Epithelial cell of esophagus (primary cell): ENCODE results near the gene KMT2A.
"Not testable (repeated sequence)": the region's sequence is repeated elsewhere in the genome, so short reads cannot be mapped to it uniquely, and the experiment has no call there.

Experiments used
- DNase-seq: peaks from one replicate; pipeline ENCODE4 v3.0.0; 2010; ENCODE audit warnings: low read depth
- H3K4me3 ChIP-seq: 2 replicates; pipeline ENCODE4 v1.5.1; 2011; ENCODE audit warnings: mild to moderate bottlenecking, low read length, control low read depth
- TF ChIP-seq, protein P1 (sequence below): IDR thresholded peaks from 2 replicates; pipeline ENCODE4 v1.5.1; 2011; ENCODE audit warnings: low read depth, mild to moderate bottlenecking, low read length, control low read depth, inconsistent platforms; ENCODE audit not compliant: insufficient read depth; ENCODE audit errors: missing control alignments

KMT2A gene

DNA sequence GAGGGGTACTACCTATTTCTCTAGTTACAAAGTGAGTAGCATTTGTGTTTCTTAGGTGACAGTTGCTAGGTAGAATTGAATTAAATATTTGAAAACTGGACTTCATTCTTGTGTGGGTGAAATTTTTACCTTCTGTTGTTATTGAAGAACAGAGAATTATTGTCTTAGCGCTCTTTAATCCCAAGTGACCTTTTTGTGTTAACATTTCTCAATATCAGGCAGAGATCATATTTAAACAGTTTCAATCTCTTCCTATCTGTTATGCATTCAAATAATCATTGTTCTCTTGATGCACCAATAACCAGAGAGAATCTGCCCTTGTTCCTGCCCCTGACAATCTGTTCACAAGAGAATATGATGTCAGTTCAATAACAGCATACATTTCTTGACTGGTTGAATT lies 14.2 kb downstream of the KMT2A start:
- no peak for DNase-seq
- no peak overlapping the region for H3K4me3 ChIP-seq
- TF ChIP-seq, protein P1, sequence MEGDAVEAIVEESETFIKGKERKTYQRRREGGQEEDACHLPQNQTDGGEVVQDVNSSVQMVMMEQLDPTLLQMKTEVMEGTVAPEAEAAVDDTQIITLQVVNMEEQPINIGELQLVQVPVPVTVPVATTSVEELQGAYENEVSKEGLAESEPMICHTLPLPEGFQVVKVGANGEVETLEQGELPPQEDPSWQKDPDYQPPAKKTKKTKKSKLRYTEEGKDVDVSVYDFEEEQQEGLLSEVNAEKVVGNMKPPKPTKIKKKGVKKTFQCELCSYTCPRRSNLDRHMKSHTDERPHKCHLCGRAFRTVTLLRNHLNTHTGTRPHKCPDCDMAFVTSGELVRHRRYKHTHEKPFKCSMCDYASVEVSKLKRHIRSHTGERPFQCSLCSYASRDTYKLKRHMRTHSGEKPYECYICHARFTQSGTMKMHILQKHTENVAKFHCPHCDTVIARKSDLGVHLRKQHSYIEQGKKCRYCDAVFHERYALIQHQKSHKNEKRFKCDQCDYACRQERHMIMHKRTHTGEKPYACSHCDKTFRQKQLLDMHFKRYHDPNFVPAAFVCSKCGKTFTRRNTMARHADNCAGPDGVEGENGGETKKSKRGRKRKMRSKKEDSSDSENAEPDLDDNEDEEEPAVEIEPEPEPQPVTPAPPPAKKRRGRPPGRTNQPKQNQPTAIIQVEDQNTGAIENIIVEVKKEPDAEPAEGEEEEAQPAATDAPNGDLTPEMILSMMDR = no peak

DNA sequence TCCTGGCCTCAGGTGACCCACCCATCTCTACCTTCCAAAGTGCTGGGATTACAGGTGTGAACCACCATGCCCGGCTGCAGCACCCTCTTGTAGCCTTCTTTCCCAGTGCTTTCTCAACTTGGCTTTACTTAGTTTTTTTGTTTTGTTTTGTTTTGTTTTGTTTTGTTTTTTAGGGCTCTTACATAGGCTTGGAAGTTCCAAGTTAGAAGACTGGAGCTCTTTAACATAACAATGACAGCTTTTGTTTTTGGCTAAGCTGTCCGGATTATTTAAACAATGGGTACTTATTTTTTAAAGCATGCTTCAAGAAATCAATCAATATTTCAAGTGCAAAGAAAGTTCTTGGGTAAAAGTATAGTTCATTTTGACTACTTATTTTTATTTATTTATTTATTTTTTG lies 25.9 kb downstream of the KMT2A start:
- TF ChIP-seq, protein P1 = no peak
- H3K4me3 ChIP-seq = no peak overlapping the region
- no peak for DNase-seq

DNA sequence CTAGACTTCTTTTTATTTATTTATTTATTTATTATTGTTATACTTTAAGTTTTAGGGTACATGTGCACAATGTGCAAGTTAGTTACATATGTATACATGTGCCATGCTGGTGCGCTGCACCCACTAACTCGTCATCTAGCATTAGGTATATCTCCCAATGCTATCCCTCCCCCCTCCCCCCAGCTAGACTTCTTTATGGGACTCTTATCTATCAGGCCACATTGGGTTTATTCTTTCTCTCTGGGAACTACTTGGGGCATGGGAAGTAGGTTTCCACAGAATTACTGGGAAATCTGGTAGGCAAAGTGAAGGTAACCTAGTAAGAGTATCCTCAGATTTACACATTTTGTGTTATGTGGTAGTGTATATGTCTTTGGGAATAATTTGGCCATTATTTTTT lies 32.7 kb downstream of the KMT2A start:
- H3K4me3 ChIP-seq, DNase-seq: not testable (repeated sequence)

DNA sequence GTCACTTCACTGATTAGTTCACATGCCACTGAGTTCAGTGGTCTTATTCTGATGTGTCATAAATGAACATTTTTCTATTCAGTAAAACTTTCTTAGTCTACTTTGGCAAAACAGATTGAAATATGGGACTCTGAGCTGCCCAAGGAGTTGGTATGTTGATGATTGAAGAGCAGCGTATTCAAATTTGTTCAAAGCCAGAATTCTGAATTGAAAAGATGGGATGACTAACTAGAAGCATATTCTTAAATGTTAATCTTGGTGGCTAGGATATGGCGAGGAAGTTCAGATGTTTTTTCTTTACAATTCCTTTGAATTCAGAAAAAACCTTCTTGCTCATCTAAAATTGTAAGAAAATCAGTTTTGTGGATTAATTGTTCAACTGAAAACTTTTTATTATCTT lies 34.7 kb downstream of the KMT2A start:
- TF ChIP-seq, protein P1 = no peak

DNA sequence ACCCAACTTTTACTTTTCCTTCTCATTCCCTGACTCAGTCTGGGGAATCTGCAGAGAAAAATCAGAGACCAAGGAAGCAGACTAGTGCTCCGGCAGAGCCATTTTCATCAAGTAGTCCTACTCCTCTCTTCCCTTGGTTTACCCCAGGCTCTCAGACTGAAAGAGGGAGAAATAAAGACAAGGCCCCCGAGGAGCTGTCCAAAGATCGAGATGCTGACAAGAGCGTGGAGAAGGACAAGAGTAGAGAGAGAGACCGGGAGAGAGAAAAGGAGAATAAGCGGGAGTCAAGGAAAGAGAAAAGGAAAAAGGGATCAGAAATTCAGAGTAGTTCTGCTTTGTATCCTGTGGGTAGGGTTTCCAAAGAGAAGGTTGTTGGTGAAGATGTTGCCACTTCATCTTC lies 37.2 kb downstream of the KMT2A start:
- DNase-seq = no peak
- no peak overlapping the region for H3K4me3 ChIP-seq
- TF ChIP-seq, protein P1 = no peak

More for the DNA sequence above, 34.7 kb downstream of the KMT2A start:
- H3K4me3 ChIP-seq = no peak overlapping the region
- no peak for DNase-seq

DNA sequence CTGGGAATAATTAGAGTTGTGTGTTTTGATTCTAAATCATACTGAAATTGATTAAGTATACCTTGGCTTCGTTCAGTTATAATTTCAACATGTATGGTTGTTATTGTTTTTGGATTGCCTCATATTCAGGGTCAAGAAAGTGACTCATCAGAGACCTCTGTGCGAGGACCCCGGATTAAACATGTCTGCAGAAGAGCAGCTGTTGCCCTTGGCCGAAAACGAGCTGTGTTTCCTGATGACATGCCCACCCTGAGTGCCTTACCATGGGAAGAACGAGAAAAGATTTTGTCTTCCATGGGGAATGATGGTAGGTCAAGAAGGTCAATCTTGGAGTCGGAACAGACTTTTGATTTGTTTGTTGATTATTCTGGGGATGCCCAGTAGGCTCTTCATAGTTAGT lies 40.4 kb downstream of the KMT2A start:
- DNase-seq = no peak
- TF ChIP-seq, protein P1 = no peak
- H3K4me3 ChIP-seq = no peak overlapping the region

DNA sequence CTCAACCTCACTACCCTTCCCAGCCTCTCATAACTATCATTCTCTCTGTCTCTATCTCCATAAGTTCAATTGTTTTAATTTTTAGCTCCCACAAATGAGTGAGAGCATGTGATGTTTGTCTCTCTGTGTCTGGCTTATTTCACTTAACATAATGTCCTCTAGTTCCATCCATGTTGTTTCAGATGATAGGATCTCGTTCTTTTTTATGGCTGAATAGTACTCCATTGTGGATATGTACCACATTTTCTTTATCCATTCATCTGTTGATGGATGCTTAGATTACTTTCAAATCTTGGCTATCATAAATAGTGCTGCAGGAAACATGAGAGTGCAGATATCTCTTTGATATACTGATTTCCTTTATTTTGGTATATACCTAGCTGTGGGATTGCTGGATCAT lies 44.9 kb downstream of the KMT2A start:
- not testable (repeated sequence) for DNase-seq, H3K4me3 ChIP-seq

DNA sequence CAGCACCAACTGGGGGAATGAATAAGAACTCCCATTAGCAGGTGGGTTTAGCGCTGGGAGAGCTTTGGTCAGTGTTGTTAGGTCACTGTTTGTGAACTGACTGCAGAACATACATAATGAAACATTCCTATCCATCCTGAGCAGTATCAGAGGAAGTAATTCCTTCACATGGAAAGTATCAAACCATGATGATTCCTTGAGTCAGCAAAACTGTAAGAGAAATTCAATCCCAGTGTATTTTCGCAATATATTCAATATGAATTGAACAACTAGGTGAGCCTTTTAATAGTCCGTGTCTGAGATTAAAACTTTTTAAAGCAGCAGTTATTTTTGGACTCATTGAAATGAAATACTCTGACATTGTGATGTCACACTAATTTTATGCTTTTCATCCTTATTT lies 48.1 kb downstream of the KMT2A start:
- TF ChIP-seq, protein P1 = no peak
- DNase-seq = no peak

More for the DNA sequence above, 48.1 kb downstream of the KMT2A start:
- no peak overlapping the region for H3K4me3 ChIP-seq
